ENCODE measurements around the gene EPHX1.
"Not testable (repeated sequence)": the region's sequence is repeated elsewhere in the genome, so short reads cannot be mapped to it uniquely, and the experiment has no call there.

EPHX1 gene

DNA sequence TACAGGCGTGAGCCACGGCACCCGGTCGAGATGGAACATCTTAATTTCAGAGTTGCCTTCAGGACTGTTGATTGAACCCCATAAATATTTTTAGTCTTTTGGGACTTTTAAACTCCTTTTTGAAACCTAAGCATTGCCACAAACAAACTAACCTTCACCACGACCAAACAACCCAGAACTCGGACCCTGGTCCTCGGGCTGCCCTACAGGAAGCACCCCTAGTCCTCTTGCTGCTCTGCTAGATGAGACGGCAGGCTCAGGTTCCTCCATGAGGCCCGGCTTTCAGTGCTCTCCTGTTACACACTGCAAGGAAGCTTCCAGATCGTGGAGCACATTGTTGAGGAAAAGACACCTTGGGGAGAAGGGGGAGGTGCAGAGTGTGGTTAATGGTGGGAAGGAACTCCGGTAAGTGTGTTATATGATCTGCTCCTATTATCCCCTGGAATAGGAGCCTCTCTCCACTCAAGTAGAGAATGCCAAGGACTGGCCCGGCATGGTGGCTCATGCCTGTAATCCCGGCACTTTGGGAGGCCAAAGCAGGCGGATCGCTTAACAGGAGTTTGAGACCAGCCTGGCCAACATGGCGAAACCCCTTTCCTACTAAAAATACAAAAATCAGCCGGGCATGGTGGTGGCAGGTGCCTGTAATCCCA is 5.7 kb downstream of the EPHX1 start:
- no peak for DNase-seq (ENCODE audit: extremely low read depth in 1 of 2, low read depth in 1 of 2)

DNA sequence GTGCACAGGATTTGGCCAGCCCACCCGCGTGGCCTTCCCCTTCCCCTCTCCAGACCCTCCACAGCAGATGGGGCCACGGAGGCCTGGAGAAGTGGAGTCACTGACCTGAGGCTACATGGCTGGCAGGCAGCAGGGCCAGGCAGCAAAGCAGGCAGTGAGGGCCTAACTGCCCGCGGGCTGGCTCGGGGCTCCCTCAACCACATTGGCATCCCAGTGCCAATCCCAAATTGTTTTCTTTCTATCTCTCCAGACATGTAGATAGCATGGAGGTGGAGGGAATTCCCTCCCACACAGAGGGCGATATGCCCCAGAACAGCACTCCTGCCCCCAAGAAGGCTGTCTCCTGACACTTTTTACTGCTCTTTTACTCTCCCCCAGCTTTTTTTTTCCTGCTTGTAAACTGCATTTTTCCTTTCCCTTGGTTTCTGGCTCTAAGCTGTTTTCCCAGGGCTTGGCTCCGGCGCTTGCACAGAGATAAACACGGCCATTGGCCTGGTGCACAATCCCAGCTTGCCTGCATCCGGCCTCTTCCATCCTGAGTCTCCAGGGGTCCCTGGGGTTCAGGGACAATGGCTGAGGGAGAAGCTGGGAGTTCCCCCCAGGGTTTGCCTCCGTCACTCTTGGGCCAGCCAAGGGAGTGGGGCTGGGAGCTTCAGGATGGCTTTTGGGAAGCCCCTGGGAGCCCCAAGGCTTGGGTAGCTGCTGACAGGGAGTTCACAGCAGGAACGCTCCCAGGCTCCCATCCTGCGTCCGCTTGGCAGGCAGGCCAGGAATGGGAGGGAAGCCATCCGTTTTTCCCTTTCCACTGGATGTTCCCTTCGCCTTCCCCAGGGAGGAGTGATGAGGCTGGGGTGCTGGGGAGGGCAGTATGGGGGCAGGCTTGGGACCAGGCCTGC is 7.0 kb downstream of the EPHX1 start:
- DNase-seq (ENCODE audit: extremely low read depth in 1 of 2, low read depth in 1 of 2) = no peak

DNA sequence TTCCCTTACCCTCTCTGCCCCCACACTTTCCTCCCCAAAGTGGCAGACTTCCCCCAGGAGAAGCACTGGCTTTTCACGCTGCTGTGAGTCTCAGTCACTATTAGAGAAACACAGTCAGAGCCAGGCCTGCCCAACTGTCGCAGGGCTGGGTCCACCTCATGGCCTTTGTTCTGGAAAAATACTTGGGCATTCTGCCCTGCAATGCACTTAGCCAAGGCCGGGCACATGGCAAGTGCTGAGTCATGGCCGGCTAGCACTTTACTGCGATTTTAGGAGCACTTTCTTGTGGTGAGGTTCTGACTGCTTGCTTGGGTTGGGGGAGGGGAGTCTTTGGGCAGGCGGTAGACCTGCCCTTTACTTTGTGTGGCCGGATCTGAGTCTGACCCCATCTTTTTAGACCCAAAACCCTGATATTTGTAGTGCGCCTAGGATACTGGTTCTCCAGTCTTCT is 7.7 kb downstream of the EPHX1 start:
- no peak for DNase-seq (ENCODE audit: extremely low read depth in 1 of 2, low read depth in 1 of 2)

DNA sequence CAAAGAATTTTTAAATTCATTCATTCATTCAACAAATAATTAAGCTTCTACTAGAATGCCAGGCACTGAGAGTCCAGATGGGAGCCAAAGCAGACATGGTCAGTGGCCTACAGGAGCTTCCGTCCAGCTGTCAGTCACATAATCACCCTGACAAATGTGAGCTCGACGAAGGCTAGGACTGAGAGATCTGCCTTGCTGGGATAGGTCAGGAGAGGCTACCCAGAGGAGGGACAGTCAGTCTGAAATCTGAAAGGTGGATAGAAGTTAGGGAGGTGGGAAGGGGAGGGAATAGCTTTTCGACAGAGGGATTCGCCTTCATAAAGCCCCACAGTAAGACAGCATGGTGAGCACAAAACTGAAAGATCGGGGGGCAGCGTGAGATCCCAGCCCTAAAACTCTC is 8.3 kb downstream of the EPHX1 start:
- no peak for DNase-seq (ENCODE audit: extremely low read depth in 1 of 2, low read depth in 1 of 2)

DNA sequence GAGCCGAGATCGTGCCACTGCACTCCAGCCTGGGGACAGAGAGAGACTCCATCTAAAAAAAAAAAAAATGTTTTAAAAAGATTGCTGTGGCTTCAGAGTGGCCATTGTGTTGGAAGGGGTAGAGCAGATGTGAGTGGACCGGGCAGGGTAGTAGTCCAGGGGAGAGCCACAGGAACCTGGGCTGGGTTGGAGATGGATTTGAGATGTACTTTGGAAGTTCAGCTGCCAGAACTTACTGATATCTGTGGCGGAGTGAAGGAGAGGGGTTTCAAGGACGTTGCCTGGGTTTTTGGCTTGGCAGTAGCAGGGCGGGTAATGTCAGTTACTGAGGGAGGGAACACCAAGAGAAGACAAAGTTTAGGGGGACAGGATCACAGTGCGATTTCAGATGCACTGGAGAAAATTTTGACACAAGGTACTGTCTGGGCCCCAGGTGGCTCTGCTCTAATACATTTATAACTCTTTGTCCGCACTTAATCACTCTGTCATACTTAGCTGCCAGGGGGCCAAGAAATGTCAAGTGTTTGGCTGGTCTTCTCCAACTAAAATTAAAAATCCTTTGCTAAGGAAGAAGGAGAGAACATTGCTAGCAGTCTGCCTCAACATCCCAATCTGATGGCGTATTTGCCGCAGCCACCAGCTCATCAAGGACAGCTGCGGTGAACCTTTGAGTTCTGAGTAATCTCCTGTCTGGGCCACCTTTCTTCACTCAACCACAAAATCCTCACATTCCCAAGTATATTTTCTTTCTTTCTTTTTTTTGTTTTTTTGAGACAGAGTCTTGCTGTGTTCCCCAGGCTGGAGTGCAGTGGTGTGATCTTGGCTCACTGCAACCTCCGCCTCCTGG is 9.6 kb downstream of the EPHX1 start:
- DNase-seq (ENCODE audit: extremely low read depth in 1 of 2, low read depth in 1 of 2) = no peak

DNA sequence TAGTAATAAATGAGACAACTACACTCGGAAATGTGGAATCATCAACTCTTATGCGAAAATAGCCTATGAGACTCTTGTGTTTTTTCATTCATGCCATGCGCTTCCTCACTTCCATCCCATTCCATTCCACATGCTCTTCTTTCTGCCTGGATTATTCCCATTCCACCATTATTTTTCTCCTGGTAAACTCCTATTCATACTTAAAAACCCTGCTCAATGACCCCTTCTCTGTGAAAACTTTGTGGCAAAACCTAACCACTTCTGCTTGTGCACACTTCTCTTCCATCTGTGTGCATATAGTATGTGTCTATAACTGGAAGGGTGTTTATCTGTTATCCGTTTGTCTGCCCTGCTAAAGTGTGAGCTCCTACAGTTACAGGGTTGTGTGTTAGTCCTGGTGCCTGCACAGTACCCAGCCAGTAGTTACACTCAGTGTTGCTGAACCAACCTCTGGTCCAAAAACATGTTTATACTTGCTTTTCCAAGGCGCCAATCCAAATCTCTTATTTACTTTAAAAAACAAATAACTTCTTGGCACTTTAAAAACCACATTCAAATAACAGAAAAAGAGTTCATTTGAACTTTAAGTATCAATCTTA is 10.7 kb downstream of the EPHX1 start:
- DNase-seq (ENCODE audit: extremely low read depth in 1 of 2, low read depth in 1 of 2) = no peak

DNA sequence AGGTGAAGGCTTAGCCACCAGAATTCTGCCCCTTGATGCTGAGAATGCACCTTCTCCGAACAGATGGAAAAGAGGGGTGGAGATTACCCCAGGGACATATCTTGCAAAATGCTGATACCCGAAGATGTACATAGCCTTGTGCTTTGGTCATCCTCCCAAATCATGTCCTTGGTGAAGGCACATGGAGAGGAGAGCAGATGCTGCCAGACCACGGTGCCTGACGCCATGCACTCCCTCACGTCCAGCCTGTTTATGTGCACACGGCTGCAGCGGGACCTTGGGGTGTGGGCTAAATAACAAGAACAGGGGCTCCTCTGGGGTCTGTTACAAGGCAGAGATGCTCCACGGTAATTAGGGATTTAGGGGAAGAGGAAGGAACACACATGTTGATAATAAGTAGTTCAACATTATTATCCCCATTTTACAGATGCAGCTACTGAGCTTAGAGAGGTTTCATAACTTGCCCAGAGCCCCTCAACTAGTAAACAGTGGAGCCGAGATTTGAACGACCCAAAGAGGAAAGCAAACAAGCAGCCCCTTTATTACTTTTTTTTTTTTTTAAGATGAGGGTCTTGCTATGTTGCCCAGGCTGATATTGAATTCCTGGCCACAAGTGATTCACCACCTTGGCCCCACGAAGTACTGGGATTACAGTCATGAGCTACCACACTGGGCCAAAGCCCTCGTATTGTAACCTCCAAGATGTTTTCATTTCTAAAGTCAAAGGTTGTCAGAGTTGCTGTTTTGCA is 12.9 kb downstream of the EPHX1 start:
- DNase-seq (ENCODE audit: extremely low read depth in 1 of 2, low read depth in 1 of 2) = no peak

DNA sequence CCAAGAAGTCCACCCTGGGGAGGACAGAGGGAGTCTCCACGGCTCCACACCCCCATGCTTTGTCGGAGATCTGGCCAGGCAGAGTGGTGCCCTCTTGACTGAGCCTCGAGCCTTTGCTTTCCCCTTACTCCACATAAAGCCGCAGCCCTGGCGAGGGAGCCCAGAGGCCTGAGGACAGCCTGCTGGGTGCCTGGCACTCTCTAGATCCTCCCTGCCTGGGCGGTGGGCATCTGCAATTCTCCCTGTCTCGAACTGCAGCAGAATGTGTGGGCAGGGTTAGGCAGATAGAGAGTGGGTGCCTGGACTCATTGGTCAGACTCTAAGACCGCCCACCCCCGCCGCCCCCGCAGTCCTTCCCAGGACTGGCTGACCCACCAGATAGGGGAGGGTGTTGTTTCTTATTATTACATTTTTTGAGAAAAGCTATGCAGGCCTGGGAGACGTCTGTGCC is 13.9 kb downstream of the EPHX1 start:
- no peak for DNase-seq (ENCODE audit: extremely low read depth in 1 of 2, low read depth in 1 of 2)

DNA sequence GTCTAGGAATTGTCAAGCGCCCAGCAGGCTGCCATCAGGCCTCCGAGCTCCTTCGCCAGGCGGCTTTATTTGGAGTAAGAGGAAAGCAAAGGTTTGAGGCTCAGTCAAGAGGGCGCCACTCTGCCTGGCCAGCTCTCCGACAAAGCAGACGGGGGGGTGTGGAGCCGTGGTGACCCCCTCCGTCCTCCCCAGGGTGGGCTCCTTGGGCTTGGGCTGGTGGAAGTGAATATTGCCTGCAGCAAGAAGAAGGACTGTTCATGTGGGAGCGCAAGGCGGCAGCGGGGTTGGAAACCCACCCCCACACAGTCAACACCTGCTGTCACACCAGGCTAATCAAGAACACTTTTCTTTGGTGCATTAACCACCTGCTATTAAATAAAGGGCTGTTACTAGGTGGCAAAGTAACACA is 14.6 kb downstream of the EPHX1 start:
- no peak for DNase-seq (ENCODE audit: extremely low read depth in 1 of 2, low read depth in 1 of 2)

DNA sequence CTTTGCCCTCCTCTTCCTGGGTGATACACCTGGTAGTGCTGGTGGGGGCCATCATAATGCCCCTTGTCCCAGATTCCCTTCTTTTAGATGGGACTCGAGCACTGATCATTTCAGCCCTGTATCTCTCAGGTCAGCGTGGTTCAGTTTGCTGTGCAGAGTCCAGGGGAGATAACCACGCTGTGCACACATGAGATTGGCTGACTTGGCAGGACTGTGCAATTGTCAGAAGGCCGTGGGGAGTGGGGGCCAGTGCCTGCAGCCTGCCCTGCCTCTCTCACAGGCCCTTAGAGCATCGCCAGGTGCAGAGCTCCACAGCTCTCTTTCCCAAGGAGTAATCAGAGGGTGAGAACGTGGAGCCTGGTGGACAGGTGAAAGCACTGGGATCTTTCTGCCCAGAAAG is 15.2 kb downstream of the EPHX1 start:
- no peak for DNase-seq (ENCODE audit: extremely low read depth in 1 of 2, low read depth in 1 of 2)

DNA sequence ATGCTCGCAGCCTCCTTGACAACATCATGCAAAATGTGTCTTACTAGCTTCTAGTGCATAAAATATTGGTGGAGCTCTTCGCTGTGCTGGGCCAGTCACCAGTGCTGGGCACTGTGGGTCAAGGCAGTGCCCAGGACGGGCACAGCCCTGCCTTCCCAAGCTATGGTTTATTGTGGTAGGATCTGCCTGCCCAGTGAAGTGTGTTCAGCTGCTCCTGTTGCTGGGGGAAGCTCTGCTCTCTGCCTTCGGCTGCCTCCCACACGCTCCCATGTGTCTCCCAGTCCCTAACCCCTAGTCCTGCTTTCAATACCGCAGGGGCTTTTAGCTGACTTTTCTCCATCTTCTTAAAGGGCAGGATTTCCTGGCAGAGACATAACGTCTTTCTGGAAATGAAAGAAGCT is 15.7 kb downstream of the EPHX1 start:
- no peak for DNase-seq (ENCODE audit: extremely low read depth in 1 of 2, low read depth in 1 of 2)

DNA sequence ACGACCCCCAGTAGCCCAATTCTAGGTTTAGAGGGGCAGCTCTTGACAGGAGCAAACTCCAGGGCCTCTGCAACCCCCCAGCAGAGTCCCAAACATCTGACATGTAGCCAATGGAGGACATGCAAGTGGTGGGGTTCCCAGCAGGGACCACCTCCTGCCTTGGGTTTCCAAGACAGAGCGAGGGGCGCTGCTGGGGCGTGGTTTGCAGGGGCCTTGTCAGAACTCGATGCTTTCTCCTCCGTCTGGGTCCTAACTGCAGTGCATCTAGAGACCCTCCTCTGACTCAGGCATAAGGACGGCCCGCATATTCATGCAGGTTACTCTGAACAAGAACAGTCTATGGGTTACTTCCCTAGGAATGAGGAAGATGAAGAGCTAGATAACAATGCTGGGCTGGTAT is 17.2 kb downstream of the EPHX1 start:
- no peak for DNase-seq (ENCODE audit: extremely low read depth in 1 of 2, low read depth in 1 of 2)

DNA sequence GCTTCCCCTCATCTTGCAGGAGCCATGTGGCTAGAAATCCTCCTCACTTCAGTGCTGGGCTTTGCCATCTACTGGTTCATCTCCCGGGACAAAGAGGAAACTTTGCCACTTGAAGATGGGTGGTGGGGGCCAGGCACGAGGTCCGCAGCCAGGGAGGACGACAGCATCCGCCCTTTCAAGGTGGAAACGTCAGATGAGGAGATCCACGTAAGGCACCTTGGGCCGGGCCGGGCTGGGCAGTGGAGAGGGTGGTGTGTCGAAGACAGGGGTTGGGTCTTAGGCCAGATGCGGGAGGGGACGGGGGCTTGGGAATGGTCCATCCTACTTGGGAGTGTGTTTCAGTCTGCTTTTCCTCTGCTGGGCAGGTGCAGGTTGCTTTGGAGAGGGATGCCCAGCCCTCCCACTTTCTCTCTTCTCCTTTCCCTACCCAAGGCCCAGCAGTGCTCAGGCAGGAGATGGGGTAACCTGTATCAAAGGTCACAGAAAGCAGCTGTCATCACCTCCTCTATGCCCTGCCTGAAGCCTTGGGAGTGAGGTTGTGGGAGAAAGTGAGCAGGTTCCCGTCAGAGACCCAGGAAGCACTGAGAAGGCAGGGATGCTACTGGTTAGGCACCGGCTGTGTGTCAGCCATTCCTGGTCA is 18.9 kb downstream of the EPHX1 start:
- no peak for DNase-seq (ENCODE audit: extremely low read depth in 1 of 2, low read depth in 1 of 2)

DNA sequence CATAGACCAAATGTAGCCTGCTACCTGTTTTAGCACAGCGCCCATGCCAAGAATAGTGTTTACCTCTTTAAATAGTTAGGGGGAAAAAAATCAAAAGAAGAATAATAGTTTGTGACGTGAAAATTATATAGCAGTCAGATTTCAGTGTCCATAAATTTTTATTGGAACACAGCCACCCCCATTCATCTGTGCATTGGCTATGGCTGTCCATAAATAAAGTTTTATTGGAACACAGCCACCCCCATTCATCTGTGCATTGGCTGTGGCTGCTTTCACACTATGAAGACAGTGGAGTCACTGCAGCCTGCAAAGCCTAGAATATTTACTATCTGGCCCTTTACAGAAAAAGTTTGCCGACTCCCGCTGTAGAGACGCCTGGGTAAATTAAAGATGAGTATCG is 20.9 kb downstream of the EPHX1 start:
- no peak for DNase-seq (ENCODE audit: extremely low read depth in 1 of 2, low read depth in 1 of 2)

DNA sequence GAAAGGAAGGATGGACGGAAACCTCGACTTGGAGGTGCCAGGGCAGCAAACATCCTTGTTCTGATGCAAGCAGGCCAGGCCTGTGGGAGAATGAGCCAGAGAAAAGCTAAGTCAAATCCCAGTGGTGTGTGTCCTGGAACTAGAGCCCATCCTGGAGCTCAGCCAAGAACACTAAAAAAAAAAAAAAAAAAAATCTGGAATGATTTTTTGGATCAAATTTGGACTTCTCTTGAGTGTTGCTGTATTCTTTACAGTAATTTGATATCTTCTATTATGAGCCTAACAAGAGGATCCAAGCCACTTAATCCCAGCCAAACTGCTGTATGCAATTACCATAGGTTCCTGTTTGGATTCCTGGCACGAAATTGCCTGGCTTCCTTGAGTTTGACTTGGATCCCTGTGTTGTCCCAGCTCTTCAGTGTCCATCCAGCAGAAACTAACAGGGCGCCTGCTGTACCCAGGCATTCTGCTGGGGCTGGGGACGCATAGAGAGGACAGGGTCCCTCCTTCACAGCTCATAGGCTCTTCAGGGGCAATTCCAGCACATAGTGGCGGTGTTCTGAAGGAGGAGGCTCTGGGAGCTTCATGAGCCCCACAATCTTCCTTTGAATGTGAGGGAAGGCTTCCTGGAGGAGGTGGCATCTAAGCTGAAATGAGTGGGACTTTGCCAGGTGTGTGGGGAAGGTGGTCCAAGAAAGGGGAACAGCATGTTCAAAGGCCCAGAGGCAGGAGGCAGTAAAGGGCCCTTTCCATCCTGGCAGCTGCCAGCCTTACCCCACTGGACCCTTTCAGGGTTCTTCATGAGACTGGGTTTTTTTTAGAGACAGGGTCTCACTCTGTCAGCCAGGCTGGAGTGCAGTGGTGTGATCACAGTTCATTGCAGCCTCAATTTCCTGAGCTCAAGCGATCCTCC is 24.7 kb downstream of the EPHX1 start:
- DNase-seq (ENCODE audit: extremely low read depth in 1 of 2, low read depth in 1 of 2) = no peak

DNA sequence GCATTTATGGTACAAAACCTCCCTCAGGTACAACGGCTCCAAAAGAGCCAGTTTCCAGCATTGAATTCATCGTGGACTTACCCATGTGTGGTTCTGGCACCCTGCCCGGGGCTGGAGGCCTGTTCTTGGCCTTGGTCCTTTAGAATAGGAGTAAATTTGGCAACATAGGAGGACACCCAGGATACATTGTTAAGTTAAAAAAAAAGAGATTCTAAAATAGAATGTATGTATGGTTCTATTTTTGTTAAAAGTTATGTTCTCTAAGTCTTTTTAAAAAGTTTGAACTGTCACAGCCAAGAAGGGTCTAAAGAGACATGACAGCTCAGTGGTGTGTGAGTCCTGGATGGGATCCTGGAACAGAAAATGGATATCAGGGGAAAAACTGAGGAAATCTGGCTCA is 25.9 kb downstream of the EPHX1 start:
- no peak for DNase-seq (ENCODE audit: extremely low read depth in 1 of 2, low read depth in 1 of 2)

DNA sequence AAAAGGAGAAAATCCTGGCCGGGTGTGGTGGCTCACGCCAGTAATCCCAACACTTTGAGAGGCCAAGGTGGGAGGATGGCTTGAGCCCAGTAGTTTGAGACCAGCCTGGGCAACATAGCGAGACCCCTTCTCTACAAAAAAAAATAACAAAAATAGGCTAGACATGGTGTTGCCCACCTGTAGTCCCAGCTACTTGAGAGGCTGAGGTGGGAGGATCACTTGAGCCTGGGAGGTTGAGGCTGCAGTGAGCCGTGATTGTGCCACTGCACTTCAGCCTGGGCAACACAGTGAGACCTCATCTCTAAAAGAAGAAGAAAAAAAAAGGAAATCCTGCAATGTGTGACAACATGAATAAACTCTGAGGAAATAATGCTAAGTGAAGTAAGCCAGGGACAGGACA is 26.4 kb downstream of the EPHX1 start:
- not testable (repeated sequence) for DNase-seq (ENCODE audit: extremely low read depth in 1 of 2, low read depth in 1 of 2)

DNA sequence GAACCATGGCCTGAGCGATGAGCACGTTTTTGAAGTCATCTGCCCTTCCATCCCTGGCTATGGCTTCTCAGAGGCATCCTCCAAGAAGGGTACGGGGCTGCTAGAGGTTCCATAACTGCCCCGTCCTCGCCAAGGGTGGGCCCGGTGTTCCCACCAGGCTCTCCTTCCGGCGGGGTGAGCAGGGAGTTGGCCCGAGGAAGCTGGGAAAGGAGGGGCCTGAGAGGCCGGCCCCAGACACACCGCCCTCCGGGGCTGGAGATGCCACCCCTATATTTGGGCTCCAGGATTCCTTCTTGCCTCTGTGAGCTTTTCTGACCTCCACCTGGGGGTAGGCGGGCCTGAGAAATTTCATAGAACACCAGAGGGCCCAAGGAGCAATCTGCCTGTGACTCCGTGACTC is 28.9 kb downstream of the EPHX1 start:
- DNase-seq (ENCODE audit: extremely low read depth in 1 of 2, low read depth in 1 of 2) = no peak

DNA sequence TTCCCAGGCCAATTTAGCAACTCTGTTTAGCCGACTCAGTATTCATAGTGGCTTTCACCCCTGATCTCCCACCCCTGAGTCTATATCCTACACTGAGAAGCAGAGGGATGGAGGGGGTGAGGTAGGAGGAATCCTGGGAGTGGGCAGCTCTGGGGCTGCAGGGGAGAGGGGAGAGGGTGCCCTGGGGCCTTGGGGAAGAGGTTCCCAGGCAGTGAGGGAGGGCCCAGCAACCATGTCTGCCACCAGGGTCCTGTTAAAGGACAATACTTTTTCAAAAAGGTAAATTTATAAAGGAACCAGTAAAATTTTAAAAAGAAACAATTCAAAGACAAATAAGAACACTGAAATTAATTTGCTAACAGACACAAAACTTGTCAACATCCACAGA is 30.3 kb downstream of the EPHX1 start:
- DNase-seq (ENCODE audit: extremely low read depth in 1 of 2, low read depth in 1 of 2) = no peak

All from activated CD8-positive, alpha-beta memory T cell treated with anti-CD3 and anti-CD28 coated beads for 1 hour (primary cell).